ENCODE measurements around the gene PDE6B. TPM values are rescaled to one million over a fixed set of nuclear protein-coding genes. Genes with fewer than 3 reads are reported as not detected.

Gene PDE6B
- total and polyA plus RNA-seq, 2 of the 13 experiments (the other 11 are each of a cell fraction or from before 2014, with no cell fraction given): 0.38 to 0.40 TPM

GRCh38 chr4:687048-687970 lies 61.9 kb downstream of the PDE6B start (continued):
- TF ChIP-seq PRDM15 (CRISPR knock-in tag; IDR thresholded peaks at IDR 0.05) (no peak), ZNF383 (CRISPR knock-in tag; IDR thresholded peaks at IDR 0.05; ENCODE audit: borderline replicate concordance) (no peak), HNRNPH1 (optimal IDR thresholded peaks at IDR 0.05; ENCODE audit: low read depth, low read length) (no peak), ZNF616 (CRISPR knock-in tag; IDR thresholded peaks at IDR 0.05; ENCODE audit: low read depth) (0 out of 2 replicates have a peak, but pooled peaks have one; percentile 82), ZNF407 (CRISPR knock-in tag; IDR thresholded peaks at IDR 0.05; ENCODE audit: not compliant biosample characterization) (no peak), STAT5B (CRISPR knock-in tag; IDR thresholded peaks at IDR 0.05) (no peak), ZNF790 (CRISPR knock-in tag; IDR thresholded peaks at IDR 0.05; ENCODE audit: borderline replicate concordance) (no peak), ZNF766 (CRISPR knock-in tag; IDR thresholded peaks at IDR 0.05; ENCODE audit: borderline replicate concordance) (0 out of 2 replicates have a peak, but pooled peaks have one; percentile 48), KDM3A (CRISPR knock-in tag; IDR thresholded peaks at IDR 0.05; ENCODE audit: low read depth) (peak; percentile 66; the same call in 1 of the 2 replicates), ATRX (CRISPR knock-in tag; IDR thresholded peaks at IDR 0.05; ENCODE audit: borderline replicate concordance) (no peak), IKZF1 (IDR thresholded peaks at IDR 0.05) (no peak), ZNF891 (CRISPR knock-in tag; IDR thresholded peaks at IDR 0.05) (peak; percentile 15; the same call in 1 of the 2 replicates), ASH2L (IDR thresholded peaks at IDR 0.05; ENCODE audit: insufficient read length, low read depth, low read length) (no peak), ZFYVE20 (CRISPR knock-in tag; IDR thresholded peaks at IDR 0.05; ENCODE audit: borderline replicate concordance, low read depth) (no peak), U2AF1 (optimal IDR thresholded peaks at IDR 0.05; ENCODE audit: low read depth, low read length) (no peak), SMARCE1 (IDR thresholded peaks at IDR 0.05; ENCODE audit: borderline replicate concordance) (no peak), ARNT (IDR thresholded peaks at IDR 0.05) (no peak)
